Stimulated activated CD4-positive, alpha-beta T cell treated with anti-CD3 and anti-CD28 coated beads, Interleukin-15, amount 100 ng/mL, for 24 hours (primary cell): ENCODE measurements around the gene TIGAR.

Experiments
- DNase-seq: peaks from one replicate; pipeline ENCODE4 v3.0.0-alpha.2; 2020

Gene TIGAR

GRCh38 chr12:4320853-4321701 lies at the start of gene TIGAR:
Gene TIGAR (plus strand): TSS chr12:4321213. CDS start chr12:4321272, 59 bp downstream.
- peak; percentile 95 for DNase-seq

GRCh38 chr12:4271717-4272423 lies 49.1 kb upstream of the TIGAR start:
- DNase-seq = peak; percentile 92

GRCh38 chr12:4272424-4273272 lies 48.4 kb upstream of the TIGAR start:
- peak; percentile 86 for DNase-seq

GRCh38 chr12:4273273-4273651 lies 47.8 kb upstream of the TIGAR start:
- DNase-seq = no peak

- peak; percentile 90 for DNase-seq
Measured at GRCh38 chr12:4273652-4274395, 47.2 kb upstream of the TIGAR start, which contains the start of gene CCND2. Gene CCND2 (plus strand): TSS chr12:4273762. CDS start chr12:4274041, 279 bp downstream.

- peak; percentile 52 for DNase-seq
Measured at GRCh38 chr12:4274396-4275015, 46.5 kb upstream of the TIGAR start.

- no peak for DNase-seq
Measured at GRCh38 chr12:4275016-4275869, 45.8 kb upstream of the TIGAR start.

GRCh38 chr12:4275870-4276301 lies 45.1 kb upstream of the TIGAR start:
- no peak for DNase-seq

- DNase-seq = peak; percentile 89
Measured at GRCh38 chr12:4276524-4277204, 44.3 kb upstream of the TIGAR start.

- DNase-seq = no peak
Measured at GRCh38 chr12:4277205-4277543, 43.8 kb upstream of the TIGAR start.

- DNase-seq = no peak
Measured at GRCh38 chr12:4277857-4278256, 43.2 kb upstream of the TIGAR start.

GRCh38 chr12:4278329-4279197 lies 42.5 kb upstream of the TIGAR start:
- no peak for DNase-seq

GRCh38 chr12:4279198-4279690 lies 41.8 kb upstream of the TIGAR start:
- DNase-seq = no peak

- DNase-seq = no peak
Measured at GRCh38 chr12:4280351-4281163, 40.5 kb upstream of the TIGAR start.

- DNase-seq = no peak
Measured at GRCh38 chr12:4281173-4281654, 39.8 kb upstream of the TIGAR start.

- DNase-seq = no peak
Measured at GRCh38 chr12:4282103-4282891, 38.7 kb upstream of the TIGAR start.

GRCh38 chr12:4282892-4283511 lies 38.0 kb upstream of the TIGAR start:
- DNase-seq = no peak
